Measurements from ENCODE around the gene KRTAP10-7. TPM values are rescaled to one million over a fixed set of nuclear protein-coding genes. Genes with fewer than 3 reads are reported as not detected.

The KRTAP10-7 gene
- total and polyA plus RNA-seq, 9 of the 15 experiments (the other 6 are each of a cell fraction or from before 2014, with no cell fraction given), result not detected

DNA sequence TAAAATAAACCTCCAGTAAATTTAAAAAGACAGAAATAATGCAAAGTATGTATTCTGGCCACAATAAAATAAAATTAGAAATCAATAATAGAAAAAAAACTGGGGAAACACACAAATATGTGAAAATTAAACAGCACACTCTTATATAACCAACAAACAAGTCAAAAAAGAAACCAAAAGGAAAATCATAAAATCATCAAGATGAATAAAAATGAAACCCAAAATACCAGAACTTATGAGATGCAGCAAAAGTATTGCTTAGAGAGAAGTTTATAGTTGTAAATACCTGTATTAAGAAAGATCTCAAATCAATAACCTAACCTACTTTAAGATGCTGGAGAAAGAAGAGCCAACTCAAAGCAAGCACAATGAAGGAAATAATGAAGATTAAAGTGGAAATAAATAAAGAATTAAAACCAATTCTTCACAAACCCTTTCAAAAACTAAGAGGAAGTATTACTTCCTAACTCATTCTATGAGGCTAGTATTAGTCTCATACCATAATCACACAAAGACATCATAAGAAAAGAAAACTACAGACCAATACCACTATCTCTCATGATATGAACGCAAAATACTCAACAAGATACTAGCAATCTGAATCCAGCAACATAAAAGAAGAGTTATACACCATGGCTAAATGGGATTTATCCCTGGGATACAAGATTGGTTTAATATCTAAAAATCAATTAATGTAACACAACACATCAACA is 35.4 kb upstream of the KRTAP10-7 start:
- no peak for DNase-seq (ENCODE audit: extremely low read depth in 1 of 4, low spot score in 3 of 4)
- peaks cover 0 to 2% of the 10 kb centered on the region in 2 experiments; a peak in 1 of 5 replicates for H3K27me3 ChIP-seq (ENCODE audit: control insufficient read depth in 2 of 2, insufficient read depth in 2 of 2, low read length in 2 of 2)
- H3K4me3 ChIP-seq, result no peak overlapping the region
- CTCF ChIA-PET (ENCODE audit: low intra/inter-chr PET ratio), result no interaction called here
- H3K79me2 ChIP-seq (ENCODE audit: control insufficient read depth, insufficient read depth, low read length), result no peaks in the 10 kb centered on the region
- no peaks in the 10 kb centered on the region for H3K9me1 ChIP-seq (ENCODE audit: control insufficient read depth, insufficient read depth, low read length)
- no peak overlapping the region for H3K9ac ChIP-seq (ENCODE audit: insufficient read depth in 1 of 2, low read depth in 2 of 2, low read length in 2 of 2)
- WGBS (ENCODE audit: insufficient coverage, low coverage, missing lambda C conversion rate), result 4% methylated on average over 1 of the region's 1 CpG
- POLR2A ChIA-PET, result no interaction called here
- no peak overlapping the region for H2AFZ ChIP-seq (ENCODE audit: low read depth, low read length)
- BruUV-seq (replicated peaks), result no TSS peak
- H4K20me1 ChIP-seq (replicated peaks; ENCODE audit: control insufficient read depth, insufficient read depth, low read length), result no peaks in the 10 kb centered on the region
- FAIRE-seq, result no peak
- H3K36me3 ChIP-seq (ENCODE audit: control insufficient read depth, insufficient read depth, low read length), result no peaks in the 10 kb centered on the region
- no peaks in the 10 kb centered on the region for H3K9me3 ChIP-seq (replicated peaks; ENCODE audit: control insufficient read depth, insufficient read depth, low read depth, low read length)
- ATAC-seq, result no peak
- intact Hi-C loops (cut with micrococcal nuclease) (no loop called here), in situ Hi-C loops (cut with MboI) (no loop called here)
- H3K4me1 ChIP-seq (replicated peaks in 1 of 2; ENCODE audit: control insufficient read depth in 2 of 2, insufficient read depth in 2 of 2, low read length in 2 of 2), result peaks cover 0 to 13% of the 10 kb centered on the region in 2 experiments; a peak in 1 of 5 replicates
- H3K27ac ChIP-seq (ENCODE audit: extremely low read depth, low read depth, low read length), result no peak overlapping the region
- no peak overlapping the region for H3K4me2 ChIP-seq (ENCODE audit: insufficient read depth, low read length)
- TF ChIP-seq KLF16 (IDR thresholded peaks at IDR 0.05) (no peak), ATF1 (CRISPR knock-in tag; IDR thresholded peaks at IDR 0.05) (no peak), ATF1 (tag; IDR thresholded peaks at IDR 0.05) (no peak), PCBP1 (IDR thresholded peaks at IDR 0.05; ENCODE audit: low read depth, low read length, poor library complexity, severe bottlenecking) (no peak), ZNF431 (CRISPR knock-in tag; IDR thresholded peaks at IDR 0.05) (no peak), ZFP1 (CRISPR knock-in tag; IDR thresholded peaks at IDR 0.05) (no peak), GABPA (tag; conservative IDR thresholded peaks at IDR 0.05; ENCODE audit: low read depth) (no peak), ZNF175 (CRISPR knock-in tag; IDR thresholded peaks at IDR 0.05; ENCODE audit: low read depth) (no peak), CBX2 (IDR thresholded peaks at IDR 0.05; ENCODE audit: insufficient read depth, low read length, poor library complexity, severe bottlenecking) (no peak), HDAC3 (IDR thresholded peaks at IDR 0.05; ENCODE audit: borderline replicate concordance, partially characterized antibody) (no peak), SETDB1 (IDR thresholded peaks at IDR 0.05; ENCODE audit: low read length) (no peak), KDM2B (CRISPR knock-in tag; IDR thresholded peaks at IDR 0.05) (no peak), ZNF121 (CRISPR knock-in tag; conservative IDR thresholded peaks at IDR 0.05) (no peak), SMARCA5 (IDR thresholded peaks at IDR 0.05) (no peak)
- TF ChIP-seq, protein P1, sequence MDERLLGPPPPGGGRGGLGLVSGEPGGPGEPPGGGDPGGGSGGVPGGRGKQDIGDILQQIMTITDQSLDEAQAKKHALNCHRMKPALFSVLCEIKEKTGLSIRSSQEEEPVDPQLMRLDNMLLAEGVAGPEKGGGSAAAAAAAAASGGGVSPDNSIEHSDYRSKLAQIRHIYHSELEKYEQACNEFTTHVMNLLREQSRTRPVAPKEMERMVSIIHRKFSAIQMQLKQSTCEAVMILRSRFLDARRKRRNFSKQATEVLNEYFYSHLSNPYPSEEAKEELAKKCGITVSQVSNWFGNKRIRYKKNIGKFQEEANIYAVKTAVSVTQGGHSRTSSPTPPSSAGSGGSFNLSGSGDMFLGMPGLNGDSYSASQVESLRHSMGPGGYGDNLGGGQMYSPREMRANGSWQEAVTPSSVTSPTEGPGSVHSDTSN (CRISPR knock-in tag; IDR thresholded peaks at IDR 0.05; ENCODE audit: low read depth), result no peak
- TF ChIP-seq, protein P1 (tag; conservative IDR thresholded peaks at IDR 0.05; ENCODE audit: low read depth), result no peak
- TF ChIP-seq, protein P2, sequence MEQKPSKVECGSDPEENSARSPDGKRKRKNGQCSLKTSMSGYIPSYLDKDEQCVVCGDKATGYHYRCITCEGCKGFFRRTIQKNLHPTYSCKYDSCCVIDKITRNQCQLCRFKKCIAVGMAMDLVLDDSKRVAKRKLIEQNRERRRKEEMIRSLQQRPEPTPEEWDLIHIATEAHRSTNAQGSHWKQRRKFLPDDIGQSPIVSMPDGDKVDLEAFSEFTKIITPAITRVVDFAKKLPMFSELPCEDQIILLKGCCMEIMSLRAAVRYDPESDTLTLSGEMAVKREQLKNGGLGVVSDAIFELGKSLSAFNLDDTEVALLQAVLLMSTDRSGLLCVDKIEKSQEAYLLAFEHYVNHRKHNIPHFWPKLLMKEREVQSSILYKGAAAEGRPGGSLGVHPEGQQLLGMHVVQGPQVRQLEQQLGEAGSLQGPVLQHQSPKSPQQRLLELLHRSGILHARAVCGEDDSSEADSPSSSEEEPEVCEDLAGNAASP (IDR thresholded peaks at IDR 0.05), result no peak
- TF ChIP-seq, protein P3, sequence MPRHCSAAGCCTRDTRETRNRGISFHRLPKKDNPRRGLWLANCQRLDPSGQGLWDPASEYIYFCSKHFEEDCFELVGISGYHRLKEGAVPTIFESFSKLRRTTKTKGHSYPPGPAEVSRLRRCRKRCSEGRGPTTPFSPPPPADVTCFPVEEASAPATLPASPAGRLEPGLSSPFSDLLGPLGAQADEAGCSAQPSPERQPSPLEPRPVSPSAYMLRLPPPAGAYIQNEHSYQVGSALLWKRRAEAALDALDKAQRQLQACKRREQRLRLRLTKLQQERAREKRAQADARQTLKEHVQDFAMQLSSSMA (CRISPR knock-in tag; IDR thresholded peaks at IDR 0.05), result no peak
- TF ChIP-seq, protein P4, sequence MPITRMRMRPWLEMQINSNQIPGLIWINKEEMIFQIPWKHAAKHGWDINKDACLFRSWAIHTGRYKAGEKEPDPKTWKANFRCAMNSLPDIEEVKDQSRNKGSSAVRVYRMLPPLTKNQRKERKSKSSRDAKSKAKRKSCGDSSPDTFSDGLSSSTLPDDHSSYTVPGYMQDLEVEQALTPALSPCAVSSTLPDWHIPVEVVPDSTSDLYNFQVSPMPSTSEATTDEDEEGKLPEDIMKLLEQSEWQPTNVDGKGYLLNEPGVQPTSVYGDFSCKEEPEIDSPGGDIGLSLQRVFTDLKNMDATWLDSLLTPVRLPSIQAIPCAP (CRISPR knock-in tag; IDR thresholded peaks at IDR 0.05; ENCODE audit: borderline replicate concordance), result no peak
